GM19452 (cell line): Measurements from ENCODE around the gene TBC1D9.
A peak's percentile ranks its signal among the peaks of the same experiment; 100 is the strongest.
"Not testable (repeated sequence)": the region's sequence is repeated elsewhere in the genome, so short reads cannot be mapped to it uniquely, and the experiment has no call there.

Experiments
- ATAC-seq: cut with Tn5 transposase; IDR thresholded peaks from one replicate; pipeline ENCODE4 v1.9.1; 2021; ENCODE audit not compliant: unreplicated experiment

Gene TBC1D9

DNA sequence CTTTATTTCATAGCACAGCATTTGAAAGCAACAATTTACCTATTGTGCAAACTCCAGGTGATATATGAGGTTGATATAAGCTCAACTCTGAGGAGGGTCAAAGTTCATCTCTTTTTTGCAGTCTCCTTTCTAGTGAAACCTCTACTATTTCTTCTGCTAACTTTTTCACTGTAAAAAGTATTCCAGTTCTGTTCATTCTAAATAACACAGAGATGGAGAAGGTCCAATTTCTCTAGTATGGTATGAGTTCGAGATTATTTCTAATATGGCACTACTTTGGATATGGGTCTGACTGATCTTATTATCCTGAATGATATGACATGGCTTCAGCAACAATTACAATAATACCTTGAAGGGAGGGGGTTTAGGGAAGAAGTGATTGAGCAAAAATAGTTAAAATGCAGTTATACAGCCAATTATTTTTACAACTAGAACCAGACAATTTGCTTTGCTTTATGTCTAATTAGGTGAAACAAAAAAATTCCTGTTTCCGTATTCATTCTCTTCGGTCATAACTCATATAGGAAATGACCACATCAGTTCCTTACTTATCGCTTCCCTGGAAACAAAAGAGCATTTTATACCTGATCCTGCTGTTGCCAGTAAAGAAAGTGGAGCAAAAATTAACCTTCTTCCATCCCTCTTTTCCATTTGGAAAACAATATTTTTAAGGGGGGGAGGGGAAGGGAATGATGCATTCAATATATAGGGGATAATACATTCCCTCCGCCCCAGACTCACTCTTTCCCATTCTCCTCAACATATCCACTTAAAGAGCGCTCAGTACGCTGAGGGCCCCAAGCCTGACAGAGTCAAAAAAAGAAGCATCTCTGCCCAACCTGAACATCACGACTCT is 1.0 kb downstream of the TBC1D9 start:
- no peak for ATAC-seq

- ATAC-seq: no peak
These were observed 2.9 kb downstream of the TBC1D9 start for GRCh38 chr4:140753329-140753728.

DNA sequence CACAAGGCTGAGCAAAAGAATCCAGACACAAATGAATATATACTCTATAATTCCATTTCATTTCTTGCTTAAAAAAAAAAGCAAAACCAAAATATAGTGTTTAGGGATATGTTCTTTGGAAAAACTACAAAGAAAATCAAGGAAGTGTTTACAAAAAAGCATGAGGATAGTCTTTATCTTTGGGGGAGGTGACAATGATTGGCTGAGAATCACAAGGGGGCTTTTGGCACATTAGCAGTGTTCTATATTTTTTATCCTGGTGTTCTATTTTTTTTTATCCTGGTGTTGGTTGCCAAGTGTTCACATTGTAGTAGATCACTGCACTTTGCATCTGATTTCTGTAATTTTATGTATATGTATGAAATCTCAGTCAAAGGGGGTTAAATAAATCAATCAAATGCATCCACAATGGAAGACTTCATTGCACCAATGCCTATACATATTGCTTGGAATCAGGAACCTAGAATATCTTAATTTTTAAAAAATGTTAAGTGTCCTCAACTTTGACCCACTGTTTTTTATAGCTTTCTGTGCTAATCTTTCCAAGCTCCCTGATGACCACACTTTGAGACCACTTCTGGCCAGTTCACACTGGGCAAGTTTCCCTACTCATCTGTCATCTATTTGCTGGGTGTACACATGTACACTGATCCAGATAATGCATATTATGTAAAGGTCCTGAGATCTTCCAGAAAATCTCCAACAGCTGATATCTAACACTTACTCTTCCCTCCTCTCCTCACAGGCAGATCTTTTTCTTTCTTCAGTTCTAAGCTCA is 3.7 kb downstream of the TBC1D9 start:
- ATAC-seq: no peak

DNA sequence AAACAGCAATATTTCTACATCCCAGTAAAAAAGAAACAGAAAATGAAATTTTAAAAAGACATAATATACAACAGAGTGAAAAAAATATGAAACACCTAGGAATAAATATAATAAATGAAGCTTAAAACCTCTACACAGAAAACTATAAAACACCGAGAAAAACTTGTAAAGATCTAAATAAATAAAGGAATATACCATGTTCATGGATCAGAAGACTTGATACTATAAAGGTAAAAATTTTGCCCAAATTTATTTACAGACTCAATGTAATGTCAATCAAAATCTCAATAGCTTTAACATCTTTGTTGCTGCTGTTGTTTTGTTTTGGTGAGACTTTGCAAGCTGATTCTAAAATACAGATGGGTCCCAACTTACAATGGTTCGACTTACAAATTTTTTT is 5.7 kb downstream of the TBC1D9 start:
- ATAC-seq: no peak

- no peak for ATAC-seq
These were observed 8.0 kb downstream of the TBC1D9 start for GRCh38 chr4:140748171-140748570.

GRCh38 chr4:140746546-140746945 is 9.6 kb downstream of the TBC1D9 start:
- ATAC-seq: not testable (repeated sequence)

GRCh38 chr4:140744421-140744820 is 11.8 kb downstream of the TBC1D9 start:
- no peak for ATAC-seq

GRCh38 chr4:140743194-140743931 is 12.8 kb downstream of the TBC1D9 start:
- ATAC-seq: peak; percentile 71

DNA sequence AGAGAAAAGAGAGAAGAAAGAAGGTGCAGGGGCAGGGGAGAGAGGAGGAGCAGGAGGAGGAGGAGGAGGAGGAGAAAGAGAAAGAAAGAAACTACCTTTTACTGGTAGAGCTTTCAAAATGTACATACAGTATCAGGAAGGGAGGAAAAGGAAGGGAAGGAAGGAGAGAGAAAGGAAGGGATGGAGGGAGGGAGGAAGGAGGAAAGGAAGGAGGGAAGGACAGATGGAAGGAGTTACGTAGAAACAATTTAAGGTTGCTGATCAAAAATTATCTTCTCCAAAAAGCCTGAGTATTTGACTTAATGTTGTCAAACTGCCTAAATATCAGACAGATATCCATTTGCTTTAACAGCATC is 13.4 kb downstream of the TBC1D9 start:
- peak; percentile 31 for ATAC-seq

DNA sequence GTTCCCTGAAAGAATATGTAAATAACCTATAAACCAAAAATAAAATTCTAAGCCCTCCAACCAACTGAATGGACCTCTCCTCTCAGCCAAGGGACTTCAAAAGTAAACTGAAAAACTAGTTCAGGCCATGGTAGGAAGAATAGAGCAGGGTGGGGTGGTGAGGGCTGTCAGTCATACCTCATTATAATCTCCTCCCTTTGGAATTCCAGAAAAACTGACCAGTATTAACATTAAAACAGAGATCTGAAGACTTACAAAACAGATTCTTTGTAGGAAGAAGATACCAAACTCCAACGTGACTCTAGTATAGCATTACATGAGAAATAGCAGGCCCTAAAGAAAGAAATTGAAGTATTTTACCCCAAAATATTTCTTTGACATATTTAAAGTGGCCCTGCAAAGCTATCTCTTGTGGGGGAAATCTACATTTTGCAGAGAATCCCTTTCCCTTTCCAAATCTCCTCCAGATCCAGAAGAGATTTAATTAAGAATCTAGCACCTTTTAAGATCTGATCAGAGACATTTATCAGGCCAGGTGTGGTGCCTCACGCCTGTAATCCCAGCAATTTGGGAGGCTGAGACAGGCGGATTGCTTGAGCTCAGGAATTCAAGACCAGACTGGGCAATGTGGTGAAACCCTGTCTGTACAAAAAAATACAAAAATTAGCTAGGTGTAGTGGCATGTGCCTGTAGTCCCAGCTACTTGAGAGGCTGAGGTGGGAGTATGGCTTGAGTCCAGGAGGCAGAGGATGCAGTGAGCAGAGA is 15.1 kb downstream of the TBC1D9 start:
- no peak for ATAC-seq

DNA sequence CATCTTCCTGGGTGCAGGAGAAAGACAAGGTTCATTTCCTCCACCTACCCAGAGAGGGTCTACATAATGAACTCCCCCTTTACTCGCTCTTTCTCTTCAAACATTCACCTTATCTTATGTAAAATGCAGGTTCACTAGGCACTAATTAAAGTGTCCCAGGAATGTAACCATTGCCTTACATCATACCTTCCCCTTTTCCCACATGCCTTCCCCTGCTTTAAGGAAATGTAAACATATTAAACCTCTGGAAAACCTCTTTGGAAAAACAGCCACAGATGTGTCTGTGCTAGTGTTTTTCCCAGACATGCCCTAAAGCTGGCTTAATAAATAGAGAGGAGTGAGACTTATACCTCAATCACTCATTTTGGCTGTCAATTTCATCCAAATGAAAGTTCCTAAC is 15.8 kb downstream of the TBC1D9 start:
- ATAC-seq: no peak

DNA sequence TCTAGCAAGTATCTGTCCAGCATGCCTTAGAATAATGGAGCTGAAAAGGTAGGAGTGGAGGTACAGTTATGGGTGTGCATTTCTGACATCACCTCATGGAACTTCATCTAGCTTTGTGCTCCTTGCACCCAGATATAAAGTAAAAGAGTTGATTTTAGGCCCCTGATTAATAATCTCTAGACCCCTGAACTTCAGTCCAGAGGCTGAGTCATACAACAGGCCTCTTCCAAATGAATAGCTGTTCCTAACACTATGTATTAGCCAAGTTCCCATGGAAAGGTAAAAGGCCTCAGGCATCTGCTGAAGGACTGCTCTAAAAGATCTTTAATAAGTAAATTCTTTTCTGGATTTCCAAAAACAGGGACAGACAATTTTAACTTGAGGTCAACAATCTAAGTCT is 16.2 kb downstream of the TBC1D9 start:
- no peak for ATAC-seq

DNA sequence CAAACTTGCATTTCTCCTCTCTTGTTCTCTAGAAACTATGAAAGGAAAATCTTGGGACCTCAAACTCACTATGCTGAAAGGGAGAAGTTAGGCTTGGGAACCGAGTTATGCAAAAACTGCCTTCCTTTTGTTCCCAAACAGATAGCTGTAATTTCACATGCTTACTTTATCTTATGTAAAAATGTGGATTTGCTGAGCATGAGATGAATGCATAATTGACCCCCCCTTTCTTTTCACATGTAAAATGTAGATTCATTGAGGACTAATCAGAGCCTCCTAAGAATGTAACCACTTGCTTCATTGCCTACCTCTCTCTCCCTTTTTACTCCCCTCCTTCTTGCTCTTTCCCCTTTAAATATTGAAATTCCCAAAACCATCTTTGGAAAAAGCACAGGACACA is 18.0 kb downstream of the TBC1D9 start:
- no peak for ATAC-seq

- ATAC-seq: no peak
These were observed 19.4 kb downstream of the TBC1D9 start for GRCh38 chr4:140736669-140737343.

DNA sequence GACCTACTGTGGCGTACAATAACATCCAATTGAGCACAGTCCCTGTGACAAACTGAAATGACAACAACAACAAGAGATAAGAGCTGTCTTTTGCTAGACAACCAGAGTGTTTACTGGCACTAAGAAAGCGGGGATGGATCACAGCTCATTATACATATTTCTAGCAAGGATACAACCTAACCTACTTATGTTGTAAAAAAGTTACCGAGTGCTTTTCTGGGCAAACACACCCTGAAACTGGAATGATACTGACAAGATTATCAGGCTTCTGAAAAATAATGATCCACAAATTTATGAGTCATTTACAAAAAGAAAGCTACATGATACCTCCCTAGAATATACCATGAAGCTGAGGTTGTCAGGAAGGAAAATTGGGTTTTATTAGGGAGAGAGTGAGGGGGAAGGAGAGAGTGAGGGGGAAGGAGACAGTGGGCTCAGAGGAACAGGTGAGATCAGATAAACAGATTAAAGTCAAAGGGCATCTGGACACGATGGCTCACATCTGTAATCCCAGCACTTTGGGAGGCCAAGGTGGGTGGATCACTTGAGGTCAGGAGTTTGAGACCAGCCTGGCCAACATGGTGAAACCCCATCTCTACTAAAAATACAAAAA is 20.3 kb downstream of the TBC1D9 start:
- ATAC-seq: no peak

DNA sequence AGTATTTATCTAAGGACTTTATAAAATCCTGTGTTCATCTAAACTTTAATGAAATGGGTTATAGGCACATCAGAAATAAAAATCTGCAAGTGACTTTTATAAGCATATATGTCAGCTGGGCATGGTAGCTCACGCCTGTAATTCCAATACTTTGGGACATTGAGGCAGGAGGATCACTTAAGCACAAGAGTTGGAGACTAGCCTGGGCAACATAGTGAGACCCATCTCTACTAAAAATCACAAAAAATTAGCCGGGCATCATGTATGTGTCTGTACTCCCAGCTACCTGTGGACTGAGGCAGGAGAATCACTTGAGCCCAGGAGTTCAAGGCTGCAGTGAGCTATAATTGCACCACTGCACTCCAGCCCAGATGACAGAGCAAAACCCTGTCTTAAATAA is 20.9 kb downstream of the TBC1D9 start:
- no peak for ATAC-seq

- ATAC-seq: no peak
These were observed 23.4 kb downstream of the TBC1D9 start for GRCh38 chr4:140732780-140733179.

DNA sequence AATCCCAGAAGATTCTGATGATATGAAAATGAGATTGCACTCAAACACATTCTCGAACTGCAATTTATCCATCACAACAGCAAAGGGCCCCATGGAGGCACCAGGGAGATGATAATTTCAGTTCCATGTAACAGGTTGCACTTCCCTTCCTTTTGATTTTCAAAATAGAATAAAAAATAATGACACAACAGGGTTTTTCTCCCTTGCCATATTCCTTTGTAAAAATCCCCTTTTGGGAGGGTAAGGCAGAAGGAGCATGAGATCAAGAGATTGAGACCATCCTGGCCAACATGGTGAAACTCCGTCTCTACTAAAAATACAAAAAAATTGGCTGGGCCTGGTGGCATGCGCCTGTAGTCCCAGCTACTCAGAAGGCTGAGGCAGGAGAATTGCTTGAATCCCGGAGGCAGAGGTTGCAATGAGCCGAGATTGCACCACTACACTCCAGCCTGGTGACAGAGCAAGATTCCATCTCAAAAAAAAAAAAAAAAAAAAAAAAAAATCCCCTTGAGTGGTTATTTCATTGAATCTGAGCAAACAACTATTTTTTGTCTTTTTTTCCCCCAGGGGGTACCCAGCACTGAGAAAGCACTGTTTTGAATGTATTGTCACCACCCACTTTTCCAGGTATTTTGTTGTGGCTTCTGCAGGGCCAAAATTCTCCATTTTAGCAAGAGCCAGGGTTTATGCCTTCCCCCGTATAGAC is 26.7 kb downstream of the TBC1D9 start:
- no peak for ATAC-seq

- no peak for ATAC-seq
These were observed 29.2 kb downstream of the TBC1D9 start for GRCh38 chr4:140726776-140727500.
